Heart right ventricle (tissue), 16 donors: ENCODE data around the gene PICALM. TPM values are rescaled to one million over a fixed set of nuclear protein-coding genes. Genes with fewer than 3 reads are reported as not detected.
A peak's percentile ranks its signal among the peaks of the same experiment; 100 is the strongest.
"Not testable (repeated sequence)": the region's sequence is repeated elsewhere in the genome, so short reads cannot be mapped to it uniquely, and the experiment has no call there.

ENCODE experiments used
- ATAC-seq, 8 donors: fragments of 200-7000 bp; cut with Tn5 transposase; one replicate each; pipeline ENCODE4 v1.9.1; 2020; ENCODE audit warnings: mild to moderate bottlenecking in 8 of 8, moderate library complexity in 8 of 8, moderate number of reproducible peaks in 1 of 8
- DNase-seq, 2 donors: peaks; one replicate each; pipeline ENCODE4 v3.0.0-alpha.2; 2020
- H3K27ac ChIP-seq, 10 donors: fragments of 200-600 bp; sonication (generic) in 2 of 10; one replicate each; pipeline versions ENCODE4 v1.5.0 to v1.8.0; 2020 to 2022; ENCODE audit warnings: mild to moderate bottlenecking in 3 of 10
- H3K27me3 ChIP-seq, 7 donors: fragments of 200-600 bp; one replicate each; pipeline ENCODE4 v1.8.0; 2021 to 2022; ENCODE audit warnings: mild to moderate bottlenecking in 2 of 7
- H3K36me3 ChIP-seq, 9 donors: fragments of 200-600 bp; sonication (generic) in 1 of 9; one replicate each; pipeline versions ENCODE4 v1.5.0 to v1.8.0; 2020 to 2022; ENCODE audit warnings: mild to moderate bottlenecking in 2 of 9
- H3K4me1 ChIP-seq, 9 donors: fragments of 200-600 bp; sonication (generic) in 1 of 9; one replicate each; pipeline versions ENCODE4 v1.5.0 to v1.8.0; 2020 to 2022; ENCODE audit warnings: mild to moderate bottlenecking in 4 of 9
- H3K4me3 ChIP-seq, 10 donors: fragments of 200-600 bp; sonication (generic) in 2 of 10; one replicate each; pipeline versions ENCODE4 v1.5.0 to v1.8.0; 2020 to 2022; ENCODE audit warnings: mild to moderate bottlenecking in 7 of 10, moderate library complexity in 2 of 10
- H3K9me3 ChIP-seq, 11 donors: fragments of 200-600 bp in 10 of 11; sonication (generic) in 2 of 11; one replicate each; pipeline versions ENCODE4 v1.5.0 to v1.8.0; 2013 to 2022; ENCODE audit warnings: mild to moderate bottlenecking in 2 of 11, control low read depth in 1 of 11, moderate library complexity in 1 of 11
- WGBS, 2 donors: extraction: QIAGEN DNeasy Blood & Tissue Kit; methylation state at CpG; one replicate each; pipeline ENCODE4 v1.1.7; 2013; ENCODE audit warnings: inconsistent platforms in 1 of 2; 5-methylcytosine and 5-hydroxymethylcytosine counted together
- intact Hi-C, 10 donors: fragments of 100-400 bp; cut with DNase I; formaldehyde crosslinking; loops; one replicate each; pipeline versions ENCODE4 v1.11.1 to v1.14.2; 2022
- polyA plus RNA-seq, 2 donors: library from polyadenylated mRNA; stranded (reverse); fragments of 200-250 nt; gene quantifications; one replicate each; pipeline ENCODE4 v1.2.3, GENCODE V29; 2013
- total RNA-seq, 10 donors: library from RNA; stranded (reverse); fragmentation: NEBNext Ultra II Directional in 3 of 10; extraction: Animal tissue kit (Norgen Biotek cat#: 25700) in 3 of 10; gene quantifications; one replicate each; pipeline versions ENCODE4 v1.2.1 to v1.2.4, GENCODE V29; 2021 to 2023
- TF ChIP-seq, protein P1 (sequence below), 9 donors: fragments of 200-600 bp; sonication (generic) in 2 of 9; IDR thresholded peaks; one replicate each; pipeline versions ENCODE4 v1.5.0 to v1.8.0; 2021 to 2022; ENCODE audit warnings: antibody characterized with exemption in 9 of 9, mild to moderate bottlenecking in 5 of 9, moderate library complexity in 1 of 9
- donor health status: Arrhythmogenic right ventricular cardiomyopathy.
- donor health status: ischemic (EF 13 %, LVEDD 7.1; RV severe dilation, severe dysfunction).
- donor health status: healthy with polysubstance abuse.
- donor health status: DM: no; HTN: yes; CAD: no.
- donor health status: DM: no; HTN: no; CAD: no.
- donor health status: ischemic (EF 25% LVEDD 6.9; RV normal size, moderate dysfunction).
- donor health status: ischemic (EF 25% LVEDD 5.7; RV mildly dilated, moderate dysfunction).
- donor health status: healthy.
- donor health status: DM: yes; HTN: yes; CAD: no.
- donor health status: Ischemic cardiomyopathy.
- donor health status: ischemic (EF 35%, LVEDD 5.7; RV mildly dilated, moderate dysfunction).
- donor health status: nonischemic (EF 11% LVEDD 7.7; RV severe dilation, severe dysfunction).
- donor health status: DM: yes; HTN: yes; CAD: no.
- donor health status: PGD.
- donor health status: ischemic (EF 29% LVEDD 5.4; RV normal size, mild dysfunction).
- donor health status: nonischemic (EF 23%, LVEDD 6.1; RV moderate dilation, normal function).

Gene PICALM
- total and polyA plus RNA-seq, 12 donors, result 40.7 to 206 (median 161) TPM

DNA sequence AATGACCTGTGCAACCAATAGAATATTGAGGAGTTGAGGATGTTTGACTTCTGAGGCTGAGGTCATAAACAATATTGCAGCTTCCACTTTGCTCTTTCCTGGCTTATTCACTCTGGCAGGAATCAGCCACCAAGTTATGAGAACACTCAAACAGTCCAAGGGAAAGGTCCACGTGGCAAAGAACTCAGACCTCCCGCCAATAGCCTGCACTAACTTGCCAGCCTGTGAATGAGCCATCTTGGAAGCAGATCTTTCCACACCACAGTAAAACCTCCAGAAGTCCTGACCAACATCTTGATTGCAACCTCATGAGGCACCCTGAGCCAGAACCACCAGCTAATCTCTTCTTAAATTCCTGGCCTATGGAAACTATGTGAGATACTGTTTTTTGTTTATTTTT is 22.7 kb upstream of the PICALM start:
- no peak overlapping the region for H3K27ac ChIP-seq

DNA sequence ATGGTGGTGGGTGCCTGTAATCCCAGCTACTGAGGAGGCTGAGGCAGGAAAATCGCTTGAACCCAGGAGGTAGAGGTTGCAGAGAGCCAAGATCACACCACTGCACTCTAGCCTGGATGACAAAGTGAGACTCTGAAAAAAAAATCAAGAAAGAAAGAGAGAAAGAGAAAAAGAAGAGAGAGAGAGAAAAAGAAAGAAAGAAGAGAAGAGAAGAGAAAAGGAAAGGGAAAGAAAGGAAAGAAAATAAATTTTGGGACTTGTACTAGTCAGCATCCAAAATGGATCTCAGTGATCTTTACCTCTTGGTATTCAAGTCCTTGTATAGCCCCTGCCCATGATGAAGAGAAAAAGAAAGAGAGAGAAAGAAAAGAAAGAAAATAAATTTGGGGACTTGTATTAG is 22.2 kb upstream of the PICALM start:
- intact Hi-C loops, result no loop called here
- Histone ChIP-seq H3K9me3 (no peaks in the 10 kb centered on the region), H3K36me3 (no peaks in the 10 kb centered on the region), H3K27ac (no peak overlapping the region), H3K27me3 (no peaks in the 10 kb centered on the region), H3K4me1 (peaks cover 0 to 13% (median 6%) of the 10 kb centered on the region in 9 donors), H3K4me3 (no peak overlapping the region)
- DNase-seq, result no peak
- TF ChIP-seq, protein P1, sequence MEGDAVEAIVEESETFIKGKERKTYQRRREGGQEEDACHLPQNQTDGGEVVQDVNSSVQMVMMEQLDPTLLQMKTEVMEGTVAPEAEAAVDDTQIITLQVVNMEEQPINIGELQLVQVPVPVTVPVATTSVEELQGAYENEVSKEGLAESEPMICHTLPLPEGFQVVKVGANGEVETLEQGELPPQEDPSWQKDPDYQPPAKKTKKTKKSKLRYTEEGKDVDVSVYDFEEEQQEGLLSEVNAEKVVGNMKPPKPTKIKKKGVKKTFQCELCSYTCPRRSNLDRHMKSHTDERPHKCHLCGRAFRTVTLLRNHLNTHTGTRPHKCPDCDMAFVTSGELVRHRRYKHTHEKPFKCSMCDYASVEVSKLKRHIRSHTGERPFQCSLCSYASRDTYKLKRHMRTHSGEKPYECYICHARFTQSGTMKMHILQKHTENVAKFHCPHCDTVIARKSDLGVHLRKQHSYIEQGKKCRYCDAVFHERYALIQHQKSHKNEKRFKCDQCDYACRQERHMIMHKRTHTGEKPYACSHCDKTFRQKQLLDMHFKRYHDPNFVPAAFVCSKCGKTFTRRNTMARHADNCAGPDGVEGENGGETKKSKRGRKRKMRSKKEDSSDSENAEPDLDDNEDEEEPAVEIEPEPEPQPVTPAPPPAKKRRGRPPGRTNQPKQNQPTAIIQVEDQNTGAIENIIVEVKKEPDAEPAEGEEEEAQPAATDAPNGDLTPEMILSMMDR (IDR thresholded peaks at IDR 0.05), result no peak
- ATAC-seq, result no peak
- WGBS, 2 donors, result 90% methylated on average over 1 of the region's 1 CpG

More for the DNA sequence above, 22.7 kb upstream of the PICALM start:
- intact Hi-C loops, result no loop called here
- H3K4me3 ChIP-seq, result no peak overlapping the region
- ATAC-seq (peak in 1 of 8 donors; percentile 14), DNase-seq (no peak)
- H3K9me3 ChIP-seq, result no peaks in the 10 kb centered on the region
- H3K4me1 ChIP-seq, result peaks cover 0 to 13% (median 6%) of the 10 kb centered on the region in 9 donors
- WGBS, 2 donors, result 83% methylated on average over 2 of the region's 2 CpGs
- no peaks in the 10 kb centered on the region for H3K36me3 ChIP-seq
- TF ChIP-seq, protein P1 (IDR thresholded peaks at IDR 0.05), result no peak
- no peaks in the 10 kb centered on the region for H3K27me3 ChIP-seq

DNA sequence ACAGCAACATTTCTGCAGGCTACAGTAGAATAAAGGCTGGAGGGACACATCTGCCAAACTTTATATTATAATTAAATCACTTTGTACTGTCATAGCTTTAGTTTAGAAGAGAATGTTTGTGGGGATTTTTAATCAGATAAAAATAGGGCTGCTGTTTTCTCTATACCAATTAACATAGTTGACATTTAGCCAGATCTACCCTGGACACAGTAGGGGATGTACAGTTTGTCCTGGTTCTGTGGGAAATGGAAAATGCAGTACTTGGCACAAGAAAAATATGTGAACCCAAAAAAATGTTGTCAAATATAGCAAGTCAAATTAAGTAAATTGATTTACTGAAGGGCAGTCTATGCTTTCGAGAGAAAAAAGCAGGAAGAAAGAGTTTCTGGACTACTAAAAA is 20.8 kb upstream of the PICALM start:
- WGBS, 2 donors, result 44% methylated on average over 1 of the region's 1 CpG
- H3K4me3 ChIP-seq, result no peak overlapping the region
- DNase-seq (no peak), ATAC-seq (peak in 1 of 8 donors; percentile 83)
- H3K36me3 ChIP-seq, result no peaks in the 10 kb centered on the region
- no peaks in the 10 kb centered on the region for H3K9me3 ChIP-seq
- intact Hi-C loops, result no loop called here
- no peak overlapping the region for H3K27ac ChIP-seq
- TF ChIP-seq, protein P1 (IDR thresholded peaks at IDR 0.05), result no peak
- no peaks in the 10 kb centered on the region for H3K27me3 ChIP-seq
- H3K4me1 ChIP-seq, result peaks cover 0 to 13% (median 6%) of the 10 kb centered on the region in 9 donors

DNA sequence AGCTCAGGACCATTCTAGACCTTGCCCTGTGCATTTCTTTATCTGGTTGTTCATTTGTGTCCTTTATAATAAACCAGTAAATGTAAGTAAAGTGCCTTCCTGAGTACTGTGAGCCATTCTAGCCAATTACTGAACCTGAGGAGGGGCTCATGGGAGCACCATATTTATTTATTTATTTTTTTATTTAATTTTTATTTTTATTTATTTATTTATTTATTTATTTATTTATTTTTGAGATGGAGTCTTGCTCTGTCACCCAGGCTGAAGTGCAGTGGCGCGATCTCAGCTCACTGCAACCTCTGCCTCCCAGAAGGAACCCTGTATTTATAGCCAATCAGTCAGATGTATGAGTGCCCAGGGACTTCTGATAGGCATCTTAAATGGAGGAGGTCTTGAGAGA is 18.8 kb upstream of the PICALM start:
- H3K27me3 ChIP-seq, ATAC-seq, intact Hi-C loops, H3K27ac ChIP-seq, H3K36me3 ChIP-seq, DNase-seq, H3K4me3 ChIP-seq, H3K9me3 ChIP-seq: not testable (repeated sequence)
- H3K4me1 ChIP-seq, result peaks cover 0 to 13% (median 6%) of the 10 kb centered on the region in 9 donors
- 97 to 100% methylated on average over 2 of the region's 2 CpGs for WGBS, 2 donors

DNA sequence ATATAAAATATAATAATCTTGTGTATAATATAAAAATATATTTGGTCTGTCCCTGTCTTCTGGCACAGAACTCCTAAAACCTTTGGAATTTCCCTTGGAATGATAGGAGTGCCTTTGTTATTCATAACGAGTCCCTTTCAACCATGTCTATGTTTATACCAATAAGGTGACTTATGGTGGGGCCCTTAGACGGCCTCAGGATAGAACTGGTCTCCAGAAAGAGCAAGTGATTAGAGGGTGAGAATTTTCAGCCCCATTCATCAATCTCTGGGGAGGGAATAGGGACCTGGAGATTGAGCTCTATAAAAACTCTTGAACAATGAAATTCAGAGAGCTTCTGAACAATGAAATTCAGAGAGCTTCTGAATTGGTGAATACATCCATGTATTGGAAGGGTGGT is 18.4 kb upstream of the PICALM start:
- H3K9me3 ChIP-seq, result no peaks in the 10 kb centered on the region
- no peaks in the 10 kb centered on the region for H3K36me3 ChIP-seq
- TF ChIP-seq, protein P1 (IDR thresholded peaks at IDR 0.05), result no peak
- no peaks in the 10 kb centered on the region for H3K27me3 ChIP-seq
- DNase-seq, result no peak
- no peak overlapping the region for H3K27ac ChIP-seq
- WGBS, 2 donors, result 48 to 73% methylated on average over 2 of the region's 2 CpGs
- intact Hi-C loops, result no loop called here
- H3K4me1 ChIP-seq, result peaks cover 0 to 13% (median 6%) of the 10 kb centered on the region in 9 donors
- no peak for ATAC-seq
- no peak overlapping the region for H3K4me3 ChIP-seq
